Mesenteric fat pad (tissue), 1 donor: ENCODE measurements around the gene ACP3. TPM values are rescaled to one million over a fixed set of nuclear protein-coding genes. Genes with fewer than 3 reads are reported as not detected.
"Not testable (repeated sequence)": the region's sequence is repeated elsewhere in the genome, so short reads cannot be mapped to it uniquely, and the experiment has no call there.

Source experiments
- DNase-seq: peaks from one replicate; pipeline ENCODE4 v3.0.0-alpha.2; 2020; ENCODE audit warnings: low spot score
- long read RNA-seq: library from polyadenylated mRNA; unstranded; transcript quantifications from one replicate; pipeline ENCODE4 v2.0.0, GENCODE V29; 2020
- total RNA-seq: library from RNA; stranded (reverse); fragmentation: NEBNext Ultra II Directional; extraction: Animal tissue kit (Norgen Biotek cat#: 25700); gene quantifications from one replicate; pipeline ENCODE4 v1.2.1, GENCODE V29; 2021
- donor health status: DM: yes; HTN: yes; CAD: no.

The ACP3 gene
- 2.5 TPM for total RNA-seq
- long read RNA-seq, partial matches to known transcripts = 0 of 1 reads
- long read RNA-seq, other reads (novel, unspliced or antisense) = 0 of 1 reads

GRCh38 chr3:132317229-132317948, at the start of gene ACP3:
TSS of gene ACP3 (plus strand) at chr3:132317407. CDS start at chr3:132317457, 50 bp downstream.
- no peak for DNase-seq

- no peak for DNase-seq
Measured at GRCh38 chr3:132268956-132269355, 48.3 kb upstream of the ACP3 start.

- DNase-seq = no peak
Measured at GRCh38 chr3:132273036-132273435, 44.2 kb upstream of the ACP3 start.

GRCh38 chr3:132276228-132276906, 40.8 kb upstream of the ACP3 start:
- no peak for DNase-seq

- DNase-seq = no peak
Measured at GRCh38 chr3:132279030-132279429, 38.2 kb upstream of the ACP3 start.

GRCh38 chr3:132283440-132283839, 33.8 kb upstream of the ACP3 start:
- DNase-seq = no peak

- DNase-seq = no peak
Measured at GRCh38 chr3:132283916-132284405, 33.2 kb upstream of the ACP3 start.

GRCh38 chr3:132284781-132285619, 32.2 kb upstream of the ACP3 start:
- DNase-seq = no peak

GRCh38 chr3:132285620-132285945, 31.6 kb upstream of the ACP3 start:
- DNase-seq = no peak

GRCh38 chr3:132286035-132286434, 31.2 kb upstream of the ACP3 start:
- DNase-seq = no peak

GRCh38 chr3:132288357-132288756, 28.9 kb upstream of the ACP3 start:
- DNase-seq = no peak

GRCh38 chr3:132289316-132289715, 27.9 kb upstream of the ACP3 start:
- no peak for DNase-seq

GRCh38 chr3:132290833-132291232, 26.4 kb upstream of the ACP3 start:
- no peak for DNase-seq

- DNase-seq = no peak
Measured at GRCh38 chr3:132292042-132292441, 25.2 kb upstream of the ACP3 start.

- no peak for DNase-seq
Measured at GRCh38 chr3:132293251-132293650, 24.0 kb upstream of the ACP3 start.

- no peak for DNase-seq
Measured at GRCh38 chr3:132294906-132295305, 22.3 kb upstream of the ACP3 start.

- DNase-seq = not testable (repeated sequence)
Measured at GRCh38 chr3:132303336-132304201, 13.6 kb upstream of the ACP3 start.

- not testable (repeated sequence) for DNase-seq
Measured at GRCh38 chr3:132304351-132304750, 12.9 kb upstream of the ACP3 start.

- DNase-seq = not testable (repeated sequence)
Measured at GRCh38 chr3:132310057-132310456, 7.2 kb upstream of the ACP3 start.

GRCh38 chr3:132311316-132311715, 5.9 kb upstream of the ACP3 start:
- DNase-seq = no peak

GRCh38 chr3:132311841-132312240, 5.4 kb upstream of the ACP3 start:
- DNase-seq = no peak
